ELR (cell line): ENCODE measurements around the gene SLC38A8.
A peak's percentile ranks its signal among the peaks of the same experiment; 100 is the strongest.

Experiments used
- DNase-seq: peaks from one replicate; pipeline ENCODE4 v3.0.0-alpha.2; 2015; ENCODE audit warnings: low read depth

The SLC38A8 gene

DNA sequence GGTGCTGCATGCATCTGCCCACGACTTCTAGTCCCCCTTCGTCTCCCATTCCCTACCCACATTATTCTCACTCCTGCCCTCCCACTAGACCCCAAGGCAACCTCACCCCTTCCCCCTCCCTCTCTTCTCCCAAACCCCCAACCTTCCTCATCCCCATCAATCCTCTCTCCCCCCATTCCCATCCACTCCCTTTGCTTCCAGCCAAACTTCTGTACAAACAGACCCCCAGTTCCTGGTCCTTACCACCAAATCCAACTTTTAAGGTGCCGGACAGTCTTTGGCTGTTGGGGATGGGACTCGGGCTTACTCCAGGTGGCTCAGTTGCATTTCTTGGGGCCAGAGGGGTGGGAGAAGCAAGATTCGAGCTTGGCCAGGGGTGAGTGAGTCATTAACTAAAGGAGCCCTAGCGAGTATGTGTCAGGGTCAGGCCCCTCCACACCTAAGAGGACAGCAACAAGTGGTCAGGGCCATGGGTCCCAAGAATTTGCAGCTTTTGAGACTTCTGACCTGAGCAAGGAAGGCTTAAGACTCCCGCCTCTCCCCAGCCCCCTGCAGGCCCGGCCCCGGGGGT is at the start of gene SLC38A8:
Gene SLC38A8 (minus strand): TSS at position 488 of the 571 bp plus-strand sequence. CDS start 638 bp downstream, outside the sequence.
- DNase-seq, result no peak

DNA sequence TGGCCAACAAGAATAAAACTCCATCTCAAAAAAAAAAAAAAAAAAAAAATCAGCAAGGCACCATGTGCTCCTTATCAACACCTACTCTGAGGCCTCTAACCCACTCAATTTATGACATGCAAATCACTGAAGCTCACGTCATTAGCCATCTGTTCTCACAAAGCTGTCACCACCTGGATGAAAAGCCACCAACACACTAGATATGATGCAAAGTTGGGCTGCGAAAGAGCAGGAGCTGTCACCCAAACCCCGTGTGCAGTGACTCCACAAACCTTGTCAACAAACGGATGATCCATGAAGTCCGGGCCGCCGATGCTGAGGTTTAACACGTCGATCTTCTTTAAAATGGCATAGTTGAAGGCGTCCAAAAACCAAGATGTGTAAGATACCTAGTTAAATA is 48.9 kb upstream of the SLC38A8 start:
- no peak for DNase-seq

- no peak for DNase-seq
Measured at GRCh38 chr16:84090211-84090610, 47.6 kb upstream of the SLC38A8 start.

- DNase-seq, result peak; percentile 16
Measured at GRCh38 chr16:84088695-84089395, 46.2 kb upstream of the SLC38A8 start.

GRCh38 chr16:84087466-84088151 is 45.0 kb upstream of the SLC38A8 start:
- no peak for DNase-seq

- no peak for DNase-seq
Measured at GRCh38 chr16:84087001-84087400, 44.4 kb upstream of the SLC38A8 start.

DNA sequence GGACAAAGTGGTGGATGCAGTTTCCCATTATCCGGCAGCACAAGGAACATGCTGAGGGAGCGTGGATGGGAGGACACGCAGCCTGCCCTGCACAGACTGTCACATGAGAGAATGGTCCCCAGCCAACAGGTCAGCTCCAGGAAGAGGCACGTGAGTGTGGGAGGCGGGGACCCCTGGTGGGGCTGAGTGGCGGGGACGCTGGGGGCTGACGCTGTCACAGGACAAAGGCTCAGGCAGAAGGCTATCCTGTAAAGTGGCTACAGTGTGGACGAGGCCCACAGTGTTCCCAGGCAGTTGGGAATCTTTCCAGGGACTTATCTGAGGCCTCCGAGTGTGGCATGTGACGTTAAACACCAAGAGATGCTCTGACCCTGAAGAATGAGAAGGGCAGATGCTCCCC is 43.7 kb upstream of the SLC38A8 start:
- no peak for DNase-seq

- no peak for DNase-seq
Measured at GRCh38 chr16:84085773-84086172, 43.2 kb upstream of the SLC38A8 start.

DNA sequence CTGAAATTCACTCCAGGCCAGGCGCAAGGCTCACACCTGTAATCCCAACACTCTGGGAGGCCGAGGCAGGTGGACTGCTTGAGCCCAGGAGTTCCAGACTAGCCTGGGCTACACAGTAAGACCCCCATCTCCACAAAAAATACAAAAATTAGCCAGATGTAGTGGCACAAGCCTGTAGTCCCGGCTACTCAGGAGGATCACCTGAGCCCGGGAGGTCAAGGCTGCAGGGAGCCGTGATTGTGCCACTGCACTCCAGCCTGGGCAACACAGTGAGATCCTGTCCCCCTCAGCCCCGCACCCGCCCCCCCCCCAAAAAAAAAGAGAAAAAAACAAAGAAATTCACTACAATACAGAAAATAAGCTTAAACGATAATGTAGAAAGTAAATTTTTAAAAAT is 42.7 kb upstream of the SLC38A8 start:
- no peak for DNase-seq

- DNase-seq, result peak; percentile 77
Measured at GRCh38 chr16:84084570-84085270, 42.1 kb upstream of the SLC38A8 start.

DNA sequence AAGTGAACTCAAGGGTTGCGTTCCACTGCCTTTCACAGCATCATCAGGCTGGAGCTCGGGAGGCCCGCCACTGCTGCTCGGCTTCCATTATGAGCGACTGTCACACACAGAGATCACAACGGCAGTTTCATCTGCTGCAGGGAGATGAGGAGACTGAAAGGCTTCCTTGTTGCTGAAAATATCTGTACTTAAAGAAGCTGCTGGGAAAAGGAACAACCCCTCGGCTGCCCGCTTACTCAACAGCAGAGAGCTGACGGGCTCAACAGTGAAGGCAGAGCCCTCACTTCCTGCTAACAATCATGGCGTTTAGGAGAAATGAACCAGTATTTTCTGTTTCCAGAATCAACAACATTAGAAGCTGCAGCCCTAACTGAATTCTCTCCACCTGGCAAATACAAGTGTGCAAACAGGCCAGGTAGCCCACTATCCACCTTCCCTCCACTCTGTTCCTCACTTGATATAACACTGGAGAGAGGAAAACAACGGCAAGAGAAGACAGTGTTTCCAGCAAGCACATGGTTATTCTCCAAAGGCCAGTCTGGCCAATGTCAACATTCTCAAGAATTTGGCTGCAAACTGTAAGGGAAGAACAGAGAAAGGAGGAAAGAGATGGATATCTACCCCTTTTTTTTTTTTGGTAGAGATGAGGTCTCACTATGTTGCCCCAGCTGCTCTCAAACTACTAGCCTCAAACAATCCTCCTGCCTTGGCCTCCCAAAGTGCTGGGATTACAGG is 40.4 kb upstream of the SLC38A8 start:
- DNase-seq, result no peak

GRCh38 chr16:84082110-84082509 is 39.5 kb upstream of the SLC38A8 start:
- no peak for DNase-seq

- no peak for DNase-seq
Measured at GRCh38 chr16:84081446-84081989, 38.9 kb upstream of the SLC38A8 start.

- DNase-seq, result no peak
Measured at GRCh38 chr16:84080813-84081212, 38.2 kb upstream of the SLC38A8 start.

DNA sequence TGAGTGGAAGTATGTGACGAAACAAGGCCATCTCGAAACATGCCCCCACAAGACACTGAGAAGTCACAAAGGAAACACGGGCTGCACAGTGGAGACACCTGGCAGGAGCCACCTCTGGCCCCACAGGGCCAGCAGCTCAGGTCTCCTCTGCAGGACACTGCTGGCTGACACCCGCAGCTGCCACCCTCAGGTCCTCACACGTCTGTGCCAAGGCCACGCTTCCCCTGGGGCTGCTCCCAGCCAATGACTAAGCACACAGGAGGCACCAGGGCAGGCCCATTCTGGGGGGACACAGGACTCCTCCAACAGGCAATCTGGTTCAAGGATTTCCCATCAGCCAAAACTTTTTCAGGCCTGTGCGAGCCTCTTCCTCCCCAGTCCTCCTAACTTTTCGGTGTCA is 37.8 kb upstream of the SLC38A8 start:
- DNase-seq, result no peak

DNA sequence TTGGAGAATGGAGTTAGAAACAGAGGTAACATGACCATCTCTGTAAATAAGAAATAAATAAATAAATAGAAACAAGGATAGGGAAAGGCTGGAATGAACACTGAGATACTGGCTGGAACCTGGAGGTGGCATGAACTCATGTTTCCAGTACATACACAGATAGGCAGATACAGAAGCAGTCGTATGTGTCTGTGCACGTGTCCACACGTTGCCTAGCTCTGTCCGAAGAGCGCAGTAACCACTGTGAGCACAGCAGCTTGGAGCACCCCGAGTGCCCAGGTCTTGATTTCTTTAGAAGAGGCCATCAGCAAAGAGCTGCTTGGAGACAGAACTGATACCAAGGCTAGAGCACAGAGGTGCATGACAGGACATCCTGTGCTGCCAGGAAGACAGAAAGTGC is 37.1 kb upstream of the SLC38A8 start:
- no peak for DNase-seq

- DNase-seq, result no peak
Measured at GRCh38 chr16:84075376-84075775, 32.8 kb upstream of the SLC38A8 start.

GRCh38 chr16:84074721-84075120 is 32.1 kb upstream of the SLC38A8 start:
- DNase-seq, result no peak

DNA sequence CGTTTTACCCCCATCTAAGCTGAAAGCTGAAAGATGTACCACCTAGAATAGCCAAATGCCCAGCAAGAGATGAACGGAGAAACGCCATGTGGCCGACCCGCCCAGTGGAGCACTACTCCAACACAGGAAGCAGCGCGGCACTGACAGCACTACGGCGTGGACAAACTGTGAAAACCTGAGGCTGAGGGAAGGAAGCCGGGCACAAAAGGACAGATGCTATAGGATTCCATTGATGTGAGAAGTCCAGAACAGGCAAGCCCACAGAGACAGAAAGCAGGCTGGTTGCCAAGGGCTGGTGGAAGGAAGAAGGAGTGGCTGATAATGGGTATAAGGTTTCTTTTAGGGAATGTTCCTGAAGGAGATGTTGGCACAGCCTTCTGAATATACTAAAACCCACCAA is 29.4 kb upstream of the SLC38A8 start:
- DNase-seq, result no peak

GRCh38 chr16:84071121-84071520 is 28.5 kb upstream of the SLC38A8 start:
- DNase-seq, result no peak

DNA sequence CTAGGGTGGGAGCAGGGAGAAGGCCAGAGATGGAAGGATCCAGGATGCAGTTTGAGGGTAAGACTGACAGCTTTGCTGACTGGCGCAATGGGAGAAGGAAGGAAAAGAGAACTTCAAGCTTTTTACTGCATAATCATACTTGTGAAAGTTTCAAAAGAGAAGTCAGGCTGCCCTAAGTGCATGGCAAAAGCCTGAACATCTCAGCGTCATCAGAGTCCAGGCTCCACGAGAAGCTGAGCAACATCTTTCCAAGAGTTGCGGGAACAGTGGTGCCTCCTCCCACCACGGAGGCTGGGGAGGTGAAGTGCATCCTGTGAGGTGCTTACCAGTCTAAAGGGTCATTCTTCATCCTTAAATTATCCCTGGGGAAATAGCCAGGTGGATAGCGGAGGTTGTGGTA is 26.9 kb upstream of the SLC38A8 start:
- DNase-seq, result no peak
